Caco-2 (cell line): ENCODE results near the gene CAPN8. TPM values are rescaled to one million over a fixed set of nuclear protein-coding genes. Genes with fewer than 3 reads are reported as not detected.

Source experiments
- BruUV-seq: library from RNA; stranded (reverse); fragments of 400-500 nt; replicated peaks from 2 replicates; lab custom pipeline; 2021; lab: Mats Ljungman, UMichigan
- CTCF ChIA-PET: fragments of 300-600 bp; sonication (Branson Sonifier 250); formaldehyde crosslinking; loops from one replicate; lab custom pipeline; 2022; ENCODE audit warnings: antibody characterized with exemption; lab: Charles Lee
- POLR2A ChIA-PET: fragments of 300-600 bp; sonication (Branson Sonifier 250); formaldehyde crosslinking; loops from one replicate; lab custom pipeline; 2022; ENCODE audit warnings: antibody characterized with exemption; lab: Charles Lee
- DNase-seq, 2 experiments: peaks; one replicate each; pipeline versions ENCODE4 v3.0.0 to v3.0.0-alpha.2; 2020 to 2022
- H3K27me3 ChIP-seq: replicated peaks from 2 replicates; pipeline ENCODE4 v1.6.0; 2011; ENCODE audit warnings: low read length; ENCODE audit not compliant: control insufficient read depth, insufficient read depth
- H3K36me3 ChIP-seq: 2 replicates; pipeline ENCODE4 v1.5.1; 2011; ENCODE audit warnings: low read length; ENCODE audit not compliant: control insufficient read depth, insufficient read depth
- H3K4me1 ChIP-seq: fragments of 250-450 bp; sonication (Bioruptor Pico); 2 replicates; pipeline ENCODE4 v1.5.1; 2020; ENCODE audit warnings: mild to moderate bottlenecking
- H3K4me3 ChIP-seq: 2 replicates; pipeline ENCODE4 v1.5.1; 2011; ENCODE audit warnings: low read depth, mild to moderate bottlenecking, control low read depth, low read length
- H3K9me3 ChIP-seq: fragments of 250-450 bp; sonication (Bioruptor Pico); 2 replicates; pipeline ENCODE4 v1.5.1; 2020; ENCODE audit warnings: mild to moderate bottlenecking, moderate library complexity
- H3K27ac Mint-ChIP-seq: one replicate; pipeline ENCODE4 v1.8.0; 2022; ENCODE audit warnings: mixed read lengths; ENCODE audit not compliant: unreplicated experiment
- H3K27me3 Mint-ChIP-seq: one replicate; pipeline ENCODE4 v1.8.0; 2022; ENCODE audit warnings: mixed read lengths; ENCODE audit not compliant: insufficient read depth, unreplicated experiment
- H3K36me3 Mint-ChIP-seq: one replicate; pipeline ENCODE4 v1.8.0; 2022; ENCODE audit warnings: mild to moderate bottlenecking, mixed read lengths; ENCODE audit not compliant: insufficient read depth, unreplicated experiment
- H3K4me1 Mint-ChIP-seq: one replicate; pipeline ENCODE4 v1.8.0; 2022; ENCODE audit warnings: low read depth, mixed read lengths; ENCODE audit not compliant: unreplicated experiment
- H3K4me3 Mint-ChIP-seq: one replicate; pipeline ENCODE4 v1.8.0; 2022; ENCODE audit warnings: mild to moderate bottlenecking, moderate library complexity, mixed read lengths; ENCODE audit not compliant: unreplicated experiment
- H3K9me3 Mint-ChIP-seq: one replicate; pipeline ENCODE4 v1.8.0; 2022; ENCODE audit warnings: mixed read lengths; ENCODE audit not compliant: unreplicated experiment
- CTCF ChIP-seq, 2 experiments: fragments of 200-600 bp in 1 of 2; IDR thresholded peaks; 1 replicate in 1 of 2; 2 replicates in 1 of 2; pipeline versions ENCODE4 v1.5.1 to v1.8.0; 2011 to 2022; ENCODE audit warnings: antibody characterized with exemption in 1 of 2, control low read depth in 1 of 2, inconsistent platforms in 1 of 2, low read depth in 1 of 2, low read length in 1 of 2, mild to moderate bottlenecking in 1 of 2, moderate library complexity in 1 of 2; ENCODE audit not compliant: insufficient read depth in 1 of 2, severe bottlenecking in 1 of 2, unreplicated experiment in 1 of 2
- intact Hi-C: fragments of 100-400 bp; cut with micrococcal nuclease; formaldehyde crosslinking; loops from one replicate; pipeline ENCODE4 v1.10.0; 2022; ENCODE audit not compliant: unreplicated experiment
- total RNA-seq: library from RNA; stranded (reverse); gene quantifications from 2 replicates; pipeline ENCODE4 v1.2.3, GENCODE V29; 2022

CAPN8 gene
- total RNA-seq, 1 experiment from 2014 or later, result 4.1 TPM

- Mint-ChIP-seq H3K27me3 (no peaks in the 10 kb centered on the region), H3K9me3 (no peaks in the 10 kb centered on the region), H3K27ac (no peak overlapping the region), H3K4me1 (peaks cover 11% of the 10 kb centered on the region), H3K36me3 (no peaks in the 10 kb centered on the region), H3K4me3 (no peak overlapping the region)
- no peak for TF ChIP-seq CTCF (IDR thresholded peaks at IDR 0.05; ENCODE audit: insufficient read depth in 1 of 2, low read depth in 1 of 2, low read length in 1 of 2, severe bottlenecking in 1 of 2, unreplicated experiment in 1 of 2)
- intact Hi-C loops, result no loop called here
- no TSS peak for BruUV-seq
- peaks cover 17% of the 10 kb centered on the region; the same call in 1 of the 2 replicates for H3K4me1 ChIP-seq
- H3K27me3 ChIP-seq, result no peaks in the 10 kb centered on the region
- POLR2A ChIA-PET, result no interaction called here
- CTCF ChIA-PET, result interaction anchor here (0.6 kb wide), 1 partner anchor 107 kb away, joined by 3 read pairs; no protein-coding TSS in a partner anchor
- no peak for DNase-seq
- no peaks in the 10 kb centered on the region for H3K36me3 ChIP-seq
- no peaks in the 10 kb centered on the region for H3K9me3 ChIP-seq
- no peak overlapping the region for H3K4me3 ChIP-seq
Measured at GRCh38 chr1:223664106-223664505, 1.4 kb downstream of the CAPN8 start.

DNA sequence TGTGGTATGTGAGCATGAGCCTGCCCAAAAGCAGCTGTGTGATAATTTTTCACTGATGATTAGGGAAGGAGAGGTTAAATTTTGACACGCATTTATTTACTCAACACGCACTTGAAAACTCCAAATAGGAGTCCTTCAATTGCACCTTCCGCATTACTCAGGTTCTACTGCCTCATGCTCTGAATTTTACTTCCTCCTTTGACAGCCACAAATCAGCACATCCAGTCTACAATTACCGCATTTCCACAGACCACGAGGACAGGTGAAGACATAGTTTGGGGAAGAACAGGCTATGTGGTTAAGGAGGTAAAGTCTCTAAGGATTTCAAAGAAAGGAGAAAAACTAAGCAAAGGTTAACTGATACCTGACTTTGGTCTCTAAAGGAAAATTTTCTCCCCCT is 2.6 kb downstream of the CAPN8 start:
- Histone ChIP-seq H3K9me3 (no peaks in the 10 kb centered on the region), H3K4me1 (peaks cover 17% of the 10 kb centered on the region; the same call in 1 of the 2 replicates), H3K4me3 (no peak overlapping the region), H3K36me3 (no peaks in the 10 kb centered on the region), H3K27me3 (no peaks in the 10 kb centered on the region)
- DNase-seq, result no peak
- intact Hi-C loops, result no loop called here
- H3K36me3 Mint-ChIP-seq, result peaks cover 2% of the 10 kb centered on the region
- TF ChIP-seq CTCF (IDR thresholded peaks at IDR 0.05; ENCODE audit: insufficient read depth in 1 of 2, low read depth in 1 of 2, low read length in 1 of 2, severe bottlenecking in 1 of 2, unreplicated experiment in 1 of 2), result no peak
- H3K4me3 Mint-ChIP-seq, result no peak overlapping the region
- ChIA-PET POLR2A (no interaction called here), CTCF (no interaction called here)
- no peaks in the 10 kb centered on the region for H3K27me3 Mint-ChIP-seq
- no TSS peak for BruUV-seq
- no peak overlapping the region for H3K27ac Mint-ChIP-seq
- no peaks in the 10 kb centered on the region for H3K9me3 Mint-ChIP-seq
- H3K4me1 Mint-ChIP-seq, result peaks cover under 1% of the 10 kb centered on the region

- TF ChIP-seq CTCF (IDR thresholded peaks at IDR 0.05; ENCODE audit: insufficient read depth in 1 of 2, low read depth in 1 of 2, low read length in 1 of 2, severe bottlenecking in 1 of 2, unreplicated experiment in 1 of 2), result no peak
- H3K4me1 Mint-ChIP-seq, result peaks cover 11% of the 10 kb centered on the region
- H3K27ac Mint-ChIP-seq, result no peak overlapping the region
- Histone ChIP-seq H3K27me3 (no peaks in the 10 kb centered on the region), H3K4me3 (no peak overlapping the region), H3K9me3 (no peaks in the 10 kb centered on the region), H3K4me1 (no peaks in the 10 kb centered on the region), H3K36me3 (no peaks in the 10 kb centered on the region)
- no TSS peak for BruUV-seq
- ChIA-PET CTCF (no interaction called here), POLR2A (no interaction called here)
- H3K4me3 Mint-ChIP-seq, result no peak overlapping the region
- no peaks in the 10 kb centered on the region for H3K9me3 Mint-ChIP-seq
- peaks cover 5% of the 10 kb centered on the region for H3K36me3 Mint-ChIP-seq
- DNase-seq, result no peak
- H3K27me3 Mint-ChIP-seq, result no peaks in the 10 kb centered on the region
- intact Hi-C loops, result no loop called here
Measured at GRCh38 chr1:223659711-223660110, 5.8 kb downstream of the CAPN8 start.
